ENCODE measurements around the gene PRAMEF12. TPM values are rescaled to one million over a fixed set of nuclear protein-coding genes. Genes with fewer than 3 reads are reported as not detected.

Gene PRAMEF12
- total RNA-seq, 1 experiment from 2014 or later: not detected

GRCh38 chr1:12760256-12760795, 13.2 kb upstream of the PRAMEF12 start:
- H3K36me3 ChIP-seq: no peaks in the 10 kb centered on the region
- peak in 1 of 2 experiments; percentile 8 for DNase-seq
- no peak overlapping the region for H3K4me3 ChIP-seq
- H3K9me3 ChIP-seq (replicated peaks): no peaks in the 10 kb centered on the region
- no peaks in the 10 kb centered on the region for H3K4me1 ChIP-seq
- no peak overlapping the region for H3K27ac ChIP-seq
- peaks cover 8% of the 10 kb centered on the region; the same call in 1 of the 2 replicates for H3K27me3 ChIP-seq

- no peak overlapping the region for H3K27ac ChIP-seq
- H3K27me3 ChIP-seq: peaks cover 8% of the 10 kb centered on the region; the same call in 1 of the 2 replicates
- DNase-seq: no peak
- H3K4me3 ChIP-seq: no peak overlapping the region
- no peaks in the 10 kb centered on the region for H3K36me3 ChIP-seq
- H3K4me1 ChIP-seq: no peaks in the 10 kb centered on the region
- H3K9me3 ChIP-seq (replicated peaks): no peaks in the 10 kb centered on the region
These were observed 11.8 kb upstream of the PRAMEF12 start for GRCh38 chr1:12761781-12762180.

- no peaks in the 10 kb centered on the region for H3K9me3 ChIP-seq (replicated peaks)
- H3K4me3 ChIP-seq: no peak overlapping the region
- H3K4me1 ChIP-seq: no peaks in the 10 kb centered on the region
- DNase-seq: no peak
- no peak overlapping the region for H3K27ac ChIP-seq
- H3K36me3 ChIP-seq: no peaks in the 10 kb centered on the region
- H3K27me3 ChIP-seq: peaks cover 2% of the 10 kb centered on the region; the same call in 1 of the 2 replicates
These were observed 10.8 kb upstream of the PRAMEF12 start for GRCh38 chr1:12762766-12763165.

- Histone ChIP-seq H3K36me3 (no peaks in the 10 kb centered on the region), H3K4me1 (no peaks in the 10 kb centered on the region), H3K9me3 (replicated peaks) (no peaks in the 10 kb centered on the region), H3K4me3 (no peak overlapping the region), H3K27me3 (no peaks in the 10 kb centered on the region), H3K27ac (no peak overlapping the region)
- DNase-seq: no peak
These were observed 10.1 kb upstream of the PRAMEF12 start for GRCh38 chr1:12763479-12763878.

GRCh38 chr1:12764016-12764415, 9.5 kb upstream of the PRAMEF12 start:
- Histone ChIP-seq H3K27me3 (no peaks in the 10 kb centered on the region), H3K4me1 (no peaks in the 10 kb centered on the region), H3K4me3 (no peak overlapping the region), H3K36me3 (no peaks in the 10 kb centered on the region), H3K9me3 (replicated peaks) (no peaks in the 10 kb centered on the region), H3K27ac (no peak overlapping the region)
- DNase-seq: no peak

- no peak overlapping the region for H3K4me3 ChIP-seq
- no peaks in the 10 kb centered on the region for H3K9me3 ChIP-seq (replicated peaks)
These were observed 4.5 kb upstream of the PRAMEF12 start for GRCh38 chr1:12769031-12769430.

GRCh38 chr1:12769976-12770505, 3.5 kb upstream of the PRAMEF12 start:
- Histone ChIP-seq H3K36me3 (no peaks in the 10 kb centered on the region), H3K9me3 (replicated peaks) (no peaks in the 10 kb centered on the region), H3K27ac (no peak overlapping the region), H3K4me3 (no peak overlapping the region), H3K4me1 (no peaks in the 10 kb centered on the region), H3K27me3 (peaks cover 11% of the 10 kb centered on the region; the same call in 1 of the 2 replicates)
- DNase-seq: no peak

More at GRCh38 chr1:12769031-12769430, 4.5 kb upstream of the PRAMEF12 start:
- Histone ChIP-seq H3K36me3 (no peaks in the 10 kb centered on the region), H3K27me3 (peaks cover 9% of the 10 kb centered on the region; the same call in 1 of the 2 replicates), H3K4me1 (no peaks in the 10 kb centered on the region), H3K27ac (no peak overlapping the region)
- no peak for DNase-seq

GRCh38 chr1:12770620-12771019, 2.9 kb upstream of the PRAMEF12 start:
- Histone ChIP-seq H3K4me3 (no peak overlapping the region), H3K27ac (no peak overlapping the region), H3K27me3 (peaks cover 11% of the 10 kb centered on the region; the same call in 1 of the 2 replicates), H3K4me1 (no peaks in the 10 kb centered on the region), H3K9me3 (replicated peaks) (no peaks in the 10 kb centered on the region), H3K36me3 (no peaks in the 10 kb centered on the region)
- no peak for DNase-seq

GRCh38 chr1:12771186-12771585, 2.4 kb upstream of the PRAMEF12 start:
- no peak overlapping the region for H3K27ac ChIP-seq
- DNase-seq: no peak

GRCh38 chr1:12772520-12772919, 1.0 kb upstream of the PRAMEF12 start:
- H3K36me3 ChIP-seq: no peaks in the 10 kb centered on the region
- no peaks in the 10 kb centered on the region for H3K9me3 ChIP-seq (replicated peaks)
- no peak for DNase-seq
- no peak overlapping the region for H3K27ac ChIP-seq
- H3K4me3 ChIP-seq: no peak overlapping the region
- H3K4me1 ChIP-seq: no peaks in the 10 kb centered on the region
- peaks cover 11% of the 10 kb centered on the region; the same call in 1 of the 2 replicates for H3K27me3 ChIP-seq

More at GRCh38 chr1:12771186-12771585, 2.4 kb upstream of the PRAMEF12 start:
- H3K9me3 ChIP-seq (replicated peaks): no peaks in the 10 kb centered on the region
- no peaks in the 10 kb centered on the region for H3K4me1 ChIP-seq
- peaks cover 11% of the 10 kb centered on the region; the same call in 1 of the 2 replicates for H3K27me3 ChIP-seq
- H3K4me3 ChIP-seq: no peak overlapping the region
- H3K36me3 ChIP-seq: no peaks in the 10 kb centered on the region

- no peaks in the 10 kb centered on the region for H3K4me1 ChIP-seq
- DNase-seq: no peak
- no peaks in the 10 kb centered on the region for H3K9me3 ChIP-seq (replicated peaks)
- peaks cover 11% of the 10 kb centered on the region; the same call in 1 of the 2 replicates for H3K27me3 ChIP-seq
- H3K27ac ChIP-seq: no peak overlapping the region
- H3K4me3 ChIP-seq: no peak overlapping the region
- H3K36me3 ChIP-seq: no peaks in the 10 kb centered on the region
These were observed 1.3 kb downstream of the PRAMEF12 start for GRCh38 chr1:12774801-12775345.

- Histone ChIP-seq H3K36me3 (no peaks in the 10 kb centered on the region), H3K27me3 (peaks cover 11% of the 10 kb centered on the region; the same call in 1 of the 2 replicates), H3K27ac (no peak overlapping the region), H3K4me3 (no peak overlapping the region), H3K9me3 (replicated peaks) (no peaks in the 10 kb centered on the region), H3K4me1 (no peaks in the 10 kb centered on the region)
- no peak for DNase-seq
These were observed 1.9 kb downstream of the PRAMEF12 start for GRCh38 chr1:12775443-12775842.

- no peak for DNase-seq
- H3K9me3 ChIP-seq (replicated peaks): no peaks in the 10 kb centered on the region
These were observed 3.4 kb downstream of the PRAMEF12 start for GRCh38 chr1:12776801-12777557.

GRCh38 chr1:12778061-12778460, 4.5 kb downstream of the PRAMEF12 start:
- no peak for DNase-seq
- Histone ChIP-seq H3K4me3 (no peak overlapping the region), H3K36me3 (no peaks in the 10 kb centered on the region), H3K9me3 (replicated peaks) (no peaks in the 10 kb centered on the region), H3K4me1 (no peaks in the 10 kb centered on the region), H3K27me3 (peaks cover 6% of the 10 kb centered on the region; the same call in 1 of the 2 replicates), H3K27ac (no peak overlapping the region)

More at GRCh38 chr1:12776801-12777557, 3.4 kb downstream of the PRAMEF12 start:
- H3K27me3 ChIP-seq: peaks cover 6% of the 10 kb centered on the region; the same call in 1 of the 2 replicates
- H3K4me3 ChIP-seq: no peak overlapping the region
- H3K27ac ChIP-seq: no peak overlapping the region
- H3K4me1 ChIP-seq: no peaks in the 10 kb centered on the region
- H3K36me3 ChIP-seq: no peaks in the 10 kb centered on the region

- H3K9me3 ChIP-seq (replicated peaks): no peaks in the 10 kb centered on the region
- no peak overlapping the region for H3K27ac ChIP-seq
- DNase-seq: no peak
- peaks cover 3% of the 10 kb centered on the region; the same call in 1 of the 2 replicates for H3K27me3 ChIP-seq
- no peak overlapping the region for H3K4me3 ChIP-seq
- no peaks in the 10 kb centered on the region for H3K4me1 ChIP-seq
- no peaks in the 10 kb centered on the region for H3K36me3 ChIP-seq
These were observed 5.4 kb downstream of the PRAMEF12 start for GRCh38 chr1:12778907-12779306.

Data from SJCRH30 (cell line).